PC-9 (cell line): ENCODE measurements around the gene HOMER2. TPM values are rescaled to one million over a fixed set of nuclear protein-coding genes. Genes with fewer than 3 reads are reported as not detected.

Experiments
- BruUV-seq: library from RNA; stranded (reverse); fragments of 400-500 nt; replicated peaks from 2 replicates; lab custom pipeline; 2021; lab: Mats Ljungman, UMichigan
- CTCF ChIA-PET: fragments of 300-600 bp; sonication (Branson Sonifier 250); formaldehyde crosslinking; loops from one replicate; lab custom pipeline; 2022; ENCODE audit warnings: antibody characterized with exemption; lab: Charles Lee
- POLR2A ChIA-PET: fragments of 300-600 bp; sonication (Branson Sonifier 250); formaldehyde crosslinking; loops from one replicate; lab custom pipeline; 2022; ENCODE audit warnings: antibody characterized with exemption; ENCODE audit not compliant: unreplicated experiment; lab: Charles Lee
- DNase-seq, 2 experiments: peaks; one replicate each; pipeline versions ENCODE4 v3.0.0 to v3.0.0-alpha.2; 2015 to 2022; ENCODE audit warnings: mixed read lengths in 1 of 2
- H2AFZ ChIP-seq: fragments of 200-600 bp; sonication (generic); 2 replicates; pipeline ENCODE4 v1.8.1; 2017; ENCODE audit warnings: antibody characterized with exemption
- H3F3A ChIP-seq: fragments of 200-600 bp; sonication (generic); 2 replicates; pipeline ENCODE4 v1.8.1; 2017; ENCODE audit warnings: antibody characterized with exemption, mild to moderate bottlenecking, low read depth; ENCODE audit not compliant: insufficient read depth
- H3K27ac ChIP-seq: fragments of 200-600 bp; sonication (generic); 2 replicates; pipeline ENCODE4 v1.6.1; 2016; ENCODE audit warnings: mixed run types
- H3K27me3 ChIP-seq: fragments of 200-600 bp; sonication (generic); 2 replicates; pipeline ENCODE4 v1.6.1; 2016; ENCODE audit warnings: low read depth, mixed run types; ENCODE audit not compliant: insufficient read depth
- H3K36me3 ChIP-seq: fragments of 200-600 bp; sonication (generic); 2 replicates; pipeline ENCODE4 v1.6.1; 2016; ENCODE audit warnings: low read depth, mixed run types
- H3K4me1 ChIP-seq: fragments of 200-600 bp; sonication (generic); replicated peaks from 2 replicates; pipeline ENCODE4 v1.6.1; 2016; ENCODE audit warnings: mixed run types; ENCODE audit not compliant: insufficient read depth
- H3K4me2 ChIP-seq: fragments of 200-600 bp; sonication (generic); 2 replicates; pipeline ENCODE4 v1.6.1; 2017; ENCODE audit warnings: mixed run types
- H3K4me3 ChIP-seq: fragments of 200-600 bp; sonication (generic); 2 replicates; pipeline ENCODE4 v1.6.1; 2016; ENCODE audit warnings: mixed run types
- H3K79me2 ChIP-seq: fragments of 200-600 bp; sonication (generic); 2 replicates; pipeline ENCODE4 v1.6.1; 2017; ENCODE audit warnings: low read depth, mixed run types
- H3K9me2 ChIP-seq: fragments of 200-600 bp; sonication (generic); 2 replicates; pipeline ENCODE4 v1.8.1; 2017; ENCODE audit warnings: mild to moderate bottlenecking; ENCODE audit not compliant: insufficient read depth
- H3K9me3 ChIP-seq: fragments of 200-600 bp; sonication (generic); 2 replicates; pipeline ENCODE4 v1.8.1; 2016; ENCODE audit warnings: low read depth; ENCODE audit not compliant: insufficient read depth
- H4K20me1 ChIP-seq: fragments of 200-600 bp; sonication (generic); 2 replicates; pipeline ENCODE4 v1.8.1; 2017; ENCODE audit not compliant: insufficient read depth
- CTCF ChIP-seq: fragments of 200-600 bp; sonication (generic); conservative IDR thresholded peaks from 2 replicates; pipeline ENCODE4 v1.6.1; 2017; ENCODE audit warnings: mixed run types, antibody characterized with exemption, mild to moderate bottlenecking, moderate library complexity
- EZH2 ChIP-seq: fragments of 200-600 bp; sonication (generic); IDR thresholded peaks from 2 replicates; pipeline ENCODE4 v1.8.0; 2017; ENCODE audit warnings: antibody characterized with exemption, low read depth
- intact Hi-C: fragments of 100-400 bp; cut with micrococcal nuclease; formaldehyde crosslinking; loops from one replicate; pipeline ENCODE4 v1.10.0; 2022; ENCODE audit not compliant: unreplicated experiment
- total RNA-seq: library from RNA; stranded (reverse); gene quantifications from 2 replicates; pipeline ENCODE4 v1.2.3, GENCODE V29; 2021

The HOMER2 gene
- total RNA-seq, 1 experiment from 2014 or later = 15.1 TPM

GRCh38 chr15:82911458-82911857 lies 41.1 kb downstream of the HOMER2 start:
- no peak for TF ChIP-seq CTCF
- no peak for TF ChIP-seq EZH2
- POLR2A ChIA-PET = no interaction called here
- no peak for DNase-seq
- no peak overlapping the region for H3K4me3 ChIP-seq
- no peaks in the 10 kb centered on the region; the same call in 1 of the 2 replicates for H3K9me2 ChIP-seq
- no peak overlapping the region for H3K4me2 ChIP-seq
- no peaks in the 10 kb centered on the region for H3K36me3 ChIP-seq
- CTCF ChIA-PET = no interaction called here
- H3K27ac ChIP-seq = no peak overlapping the region
- no peaks in the 10 kb centered on the region for H3K4me1 ChIP-seq
- no peaks in the 10 kb centered on the region for H4K20me1 ChIP-seq
- peaks cover 3% of the 10 kb centered on the region; the same call in 1 of the 2 replicates for H3K27me3 ChIP-seq
- H3K9me3 ChIP-seq = 0 out of 2 replicates have a peak, but pooled peaks cover 4% of the 10 kb centered on the region
- no peaks in the 10 kb centered on the region for H3K79me2 ChIP-seq
- no TSS peak for BruUV-seq
- H3F3A ChIP-seq = no peaks in the 10 kb centered on the region
- H2AFZ ChIP-seq = no peak overlapping the region
- intact Hi-C loops = no loop called here

DNA sequence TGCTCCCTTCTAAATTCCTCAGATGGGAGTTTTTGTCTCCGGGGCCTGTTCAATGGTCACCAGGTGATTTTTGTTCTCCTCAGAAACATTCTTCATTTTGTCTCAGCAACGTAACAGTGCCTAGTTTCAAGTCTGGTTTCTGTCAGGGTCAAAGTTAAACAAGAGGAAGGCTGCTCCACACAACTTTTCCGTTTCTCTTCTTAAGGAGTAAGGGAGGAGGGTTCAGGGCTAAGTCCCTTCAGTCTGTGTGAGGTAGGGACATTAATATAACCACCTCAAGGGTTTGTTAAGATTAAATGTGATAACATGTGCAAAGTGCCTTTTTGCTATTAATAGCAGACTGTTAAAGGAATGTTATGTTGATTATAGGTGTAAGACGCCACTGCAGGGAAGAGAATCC lies 41.8 kb downstream of the HOMER2 start:
- no peak overlapping the region for H2AFZ ChIP-seq
- no peaks in the 10 kb centered on the region for H3K4me1 ChIP-seq
- intact Hi-C loops = no loop called here
- no peaks in the 10 kb centered on the region for H4K20me1 ChIP-seq
- CTCF ChIA-PET = no interaction called here
- no peak overlapping the region for H3K4me3 ChIP-seq
- no peaks in the 10 kb centered on the region for H3K79me2 ChIP-seq
- POLR2A ChIA-PET = no interaction called here
- H3K27me3 ChIP-seq = peaks cover 7% of the 10 kb centered on the region; the same call in 1 of the 2 replicates
- H3K27ac ChIP-seq = no peak overlapping the region
- no peaks in the 10 kb centered on the region for H3F3A ChIP-seq
- H3K36me3 ChIP-seq = no peaks in the 10 kb centered on the region
- TF ChIP-seq EZH2 (no peak), CTCF (no peak)
- DNase-seq = no peak
- no peaks in the 10 kb centered on the region; the same call in 1 of the 2 replicates for H3K9me2 ChIP-seq
- H3K9me3 ChIP-seq = 0 out of 2 replicates have a peak, but pooled peaks cover 4% of the 10 kb centered on the region
- no peak overlapping the region for H3K4me2 ChIP-seq
- BruUV-seq = no TSS peak

DNA sequence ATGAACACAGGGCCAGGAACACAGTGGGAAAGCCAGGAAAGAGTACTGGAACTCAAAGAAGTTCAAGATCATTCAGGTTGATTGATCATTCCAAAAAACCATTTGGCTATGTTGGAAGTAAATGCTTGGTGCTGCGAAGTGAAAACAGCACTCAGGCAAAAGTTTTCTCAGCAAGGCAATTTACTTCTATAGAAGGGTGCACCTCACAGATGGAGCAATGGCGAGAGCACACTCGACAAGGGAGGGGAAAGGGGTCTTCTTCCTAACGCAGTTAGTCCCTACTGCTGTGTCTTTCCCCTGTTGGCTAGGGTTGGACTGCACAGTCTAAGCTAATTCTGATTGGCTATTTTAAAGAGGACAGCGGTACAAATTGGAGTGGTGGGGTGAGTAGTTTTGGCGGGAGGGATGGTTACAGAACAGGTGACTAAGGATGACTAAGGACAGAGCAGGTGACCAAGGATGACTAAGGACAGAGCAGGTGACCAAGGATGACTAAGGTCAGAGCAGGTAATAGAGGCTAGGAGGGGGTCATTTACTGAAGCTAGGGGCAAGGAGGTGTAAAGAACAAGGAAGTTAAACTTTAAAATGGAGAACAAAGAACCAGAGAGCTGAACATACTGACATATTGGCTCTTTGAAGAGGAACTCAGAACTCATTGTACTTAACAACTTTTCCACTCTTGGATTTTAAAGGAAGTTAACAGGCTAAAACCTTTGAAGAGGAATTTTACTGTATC lies 43.3 kb downstream of the HOMER2 start:
- H3K9me2 ChIP-seq = no peaks in the 10 kb centered on the region; the same call in 1 of the 2 replicates
- ChIA-PET CTCF (no interaction called here), POLR2A (no interaction called here)

More for the DNA sequence above, 43.3 kb downstream of the HOMER2 start:
- Histone ChIP-seq H3K9me3 (0 out of 2 replicates have a peak, but pooled peaks cover 4% of the 10 kb centered on the region), H3K36me3 (no peaks in the 10 kb centered on the region), H3K4me3 (no peak overlapping the region), H4K20me1 (no peaks in the 10 kb centered on the region), H3K27me3 (peaks cover 4% of the 10 kb centered on the region; the same call in 1 of the 2 replicates), H2AFZ (no peak overlapping the region), H3K4me1 (no peaks in the 10 kb centered on the region), H3K27ac (no peak overlapping the region), H3F3A (no peaks in the 10 kb centered on the region), H3K79me2 (no peaks in the 10 kb centered on the region), H3K4me2 (no peak overlapping the region)
- TF ChIP-seq EZH2 = no peak
- no peak for TF ChIP-seq CTCF
- intact Hi-C loops = no loop called here
- BruUV-seq = no TSS peak
- DNase-seq = no peak
